A549 treated with CORT108297 at 1 μM for 4 hours (cell line): Measurements from ENCODE around the gene MSMO1. TPM values are rescaled to one million over a fixed set of nuclear protein-coding genes. Genes with fewer than 3 reads are reported as not detected.

Source experiments
- total RNA-seq: library from RNA; stranded (reverse); fragments of 200-300 nt; extraction: Qiagen RNA extraction; gene quantifications from 5 replicates; pipeline ENCODE4 v1.2.3, GENCODE V29; 2022

Gene MSMO1
- 17.8 to 22.1 TPM (median 18.5 TPM) in 5 replicates for total RNA-seq

GRCh38 chr4:165327211-165328100, at the start of gene MSMO1:
Gene MSMO1 (plus strand): TSS chr4:165327669. CDS start chr4:165333371, 5,702 bp downstream.

GRCh38 chr4:165378745-165379677, 51.5 kb downstream of the MSMO1 start, which contains the start of gene CPE:
Gene CPE (plus strand): TSS chr4:165379008. CDS start chr4:165379222, 214 bp downstream.

Other genes starting within 250 kb of the MSMO1 start
- 6.9 to 8.0 TPM (median 7.4 TPM) in 5 replicates for gene TMEM192, start 214.8 kb upstream of the MSMO1 start, total RNA-seq
- gene KLHL2, start 120.1 kb upstream of the MSMO1 start, total RNA-seq, result 10.6 to 13.8 TPM (median 12.7 TPM) in 5 replicates
- 1.2 to 1.6 TPM (median 1.5 TPM) in 5 replicates for gene CPE, start 51.3 kb downstream of the MSMO1 start, total RNA-seq